GM23338 (cell line): ENCODE measurements around the gene KSR2. TPM values are rescaled to one million over a fixed set of nuclear protein-coding genes. Genes with fewer than 3 reads are reported as not detected.

Experiments used
- ATAC-seq: fragments of 200-7000 bp; cut with Tn5 transposase; 3 replicates; pipeline ENCODE4 v1.9.1; 2020
- DNase-seq: peaks from one replicate; pipeline ENCODE4 v3.0.0-alpha.2; 2015; ENCODE audit warnings: low spot score
- H2AFZ ChIP-seq: fragments of 200-600 bp; sonication (generic); 2 replicates; pipeline ENCODE4 v1.8.0; 2016; ENCODE audit warnings: antibody characterized with exemption, mild to moderate bottlenecking, moderate library complexity
- H3F3A ChIP-seq: fragments of 200-600 bp; sonication (generic); replicated peaks from 2 replicates; pipeline ENCODE4 v1.8.0; 2017; ENCODE audit warnings: antibody characterized with exemption, mixed run types, low read depth
- H3K27ac ChIP-seq: fragments of 200-600 bp; sonication (generic); 2 replicates; pipeline ENCODE4 v1.6.1; 2016; ENCODE audit warnings: low read depth
- H3K27me3 ChIP-seq: fragments of 200-600 bp; sonication (generic); 2 replicates; pipeline ENCODE4 v1.8.0; 2016; ENCODE audit warnings: mild to moderate bottlenecking, mixed run types, moderate library complexity; ENCODE audit not compliant: insufficient read depth
- H3K36me3 ChIP-seq: fragments of 200-600 bp; sonication (generic); 2 replicates; pipeline ENCODE4 v1.8.0; 2016; ENCODE audit warnings: mild to moderate bottlenecking; ENCODE audit not compliant: insufficient read depth
- H3K4me1 ChIP-seq: fragments of 200-600 bp; sonication (generic); 2 replicates; pipeline ENCODE4 v1.8.0; 2016; ENCODE audit warnings: mild to moderate bottlenecking, moderate library complexity; ENCODE audit not compliant: insufficient read depth
- H3K4me2 ChIP-seq: fragments of 200-600 bp; sonication (generic); 2 replicates; pipeline ENCODE4 v1.7.1; 2017; ENCODE audit warnings: mixed run types
- H3K4me3 ChIP-seq: fragments of 200-600 bp; sonication (generic); 2 replicates; pipeline ENCODE4 v1.6.1; 2016; ENCODE audit warnings: mixed run types
- H3K79me2 ChIP-seq: fragments of 200-600 bp; sonication (generic); replicated peaks from 2 replicates; pipeline ENCODE4 v1.8.0; 2017; ENCODE audit warnings: mild to moderate bottlenecking; ENCODE audit not compliant: insufficient read depth
- H3K9me2 ChIP-seq: fragments of 200-600 bp; sonication (generic); 2 replicates; pipeline ENCODE4 v1.8.0; 2017; ENCODE audit not compliant: insufficient read depth
- H4K20me1 ChIP-seq: fragments of 200-600 bp; sonication (generic); replicated peaks from 2 replicates; pipeline ENCODE4 v1.8.0; 2017; ENCODE audit warnings: mild to moderate bottlenecking; ENCODE audit not compliant: insufficient read depth
- H3K27ac Mint-ChIP-seq: 2 replicates; pipeline ENCODE4 v1.8.0; 2020; ENCODE audit warnings: inconsistent platforms, mild to moderate bottlenecking, moderate library complexity, mixed read lengths
- H3K27me3 Mint-ChIP-seq: 3 replicates; pipeline ENCODE4 v1.8.0; 2022; ENCODE audit warnings: low read depth, mild to moderate bottlenecking, moderate library complexity, mixed read lengths, inconsistent platforms; ENCODE audit not compliant: insufficient read depth, poor library complexity
- H3K36me3 Mint-ChIP-seq: 3 replicates; pipeline ENCODE4 v1.8.0; 2021; ENCODE audit warnings: low read depth, mild to moderate bottlenecking, inconsistent platforms, moderate library complexity, mixed read lengths
- H3K4me1 Mint-ChIP-seq: 3 replicates; pipeline ENCODE4 v1.8.0; 2020; ENCODE audit warnings: mild to moderate bottlenecking, inconsistent platforms, mixed read lengths
- H3K4me3 Mint-ChIP-seq: 3 replicates; pipeline ENCODE4 v1.8.0; 2021; ENCODE audit warnings: moderate library complexity, mild to moderate bottlenecking, inconsistent platforms, mixed read lengths
- H3K9me3 Mint-ChIP-seq: 3 replicates; pipeline ENCODE4 v1.8.0; 2020; ENCODE audit warnings: moderate library complexity, mild to moderate bottlenecking, inconsistent platforms, mixed read lengths
- CREB1 ChIP-seq: fragments of 250-450 bp; sonication (Bioruptor Pico); IDR thresholded peaks from 2 replicates; pipeline ENCODE4 v1.5.0; 2020; ENCODE audit warnings: low read depth, mild to moderate bottlenecking, moderate library complexity
- CTCF ChIP-seq, 2 experiments: fragments of 200-600 bp in 1 of 2; sonication (generic) in 1 of 2; conservative IDR thresholded peaks; 2 replicates each; pipeline versions ENCODE4 v1.5.1 to v1.6.1; 2016 to 2017; ENCODE audit warnings: antibody characterized with exemption in 2 of 2, low read depth in 2 of 2, mild to moderate bottlenecking in 2 of 2, moderate library complexity in 1 of 2
- ETS1 ChIP-seq: IDR thresholded peaks from 2 replicates; pipeline ENCODE4 v1.6.1; 2016; ENCODE audit warnings: antibody characterized with exemption
- EZH2 ChIP-seq: fragments of 200-600 bp; sonication (generic); IDR thresholded peaks from one replicate; pipeline ENCODE4 v1.8.0; 2017; ENCODE audit warnings: antibody characterized with exemption, mild to moderate bottlenecking, low read depth; ENCODE audit not compliant: unreplicated experiment
- EZH2phosphoT487 ChIP-seq: fragments of 200-600 bp; sonication (generic); IDR thresholded peaks from one replicate; pipeline ENCODE4 v1.8.1; 2018; ENCODE audit warnings: antibody characterized with exemption; ENCODE audit not compliant: unreplicated experiment
- NANOG ChIP-seq: IDR thresholded peaks from 2 replicates; pipeline ENCODE4 v1.6.1; 2016; ENCODE audit warnings: antibody characterized with exemption, borderline replicate concordance
- POLR2AphosphoS5 ChIP-seq: IDR thresholded peaks from 2 replicates; pipeline ENCODE4 v1.6.1; 2016; ENCODE audit warnings: antibody characterized with exemption, low read depth
- polyA plus RNA-seq: library from polyadenylated mRNA; unstranded; fragments of >200 nt; fragmentation: Nextera tagmentation; extraction: Ambion mirVana; gene quantifications from 2 replicates; pipeline ENCODE4 v1.2.1, GENCODE V29; 2016
- total RNA-seq: library from RNA; depleted of rRNA; stranded (reverse); fragments of >200 nt; shearing (Covaris generic); gene quantifications from 2 replicates; pipeline ENCODE4 v1.2.3, GENCODE V29; 2014

KSR2 gene
- total and polyA plus RNA-seq, 2 experiments from 2014 or later = 1.1 to 2.7 TPM

- no peak for TF ChIP-seq CREB1
- TF ChIP-seq NANOG = no peak
Measured at GRCh38 chr12:117832459-117833457, 136.0 kb downstream of the KSR2 start (continued).

GRCh38 chr12:117830471-117830870, 138.3 kb downstream of the KSR2 start:
- DNase-seq (no peak), ATAC-seq (no peak)
- Histone ChIP-seq H3K4me1 (no peaks in the 10 kb centered on the region), H2AFZ (no peak overlapping the region), H3F3A (no peaks in the 10 kb centered on the region), H3K9me2 (no peaks in the 10 kb centered on the region), H3K36me3 (no peaks in the 10 kb centered on the region; the same call in 1 of the 2 replicates), H3K27me3 (no peaks in the 10 kb centered on the region), H3K79me2 (no peaks in the 10 kb centered on the region), H4K20me1 (no peaks in the 10 kb centered on the region), H3K27ac (no peak overlapping the region), H3K4me2 (no peak overlapping the region), H3K4me3 (no peak overlapping the region)
- H3K27ac Mint-ChIP-seq = no peak overlapping the region
- peaks cover 7% of the 10 kb centered on the region for H3K36me3 Mint-ChIP-seq
- peaks cover 6% of the 10 kb centered on the region; the same call in 2 of the 3 replicates for H3K9me3 Mint-ChIP-seq
- H3K27me3 Mint-ChIP-seq = no peaks in the 10 kb centered on the region
- no peak for TF ChIP-seq EZH2
- no peak overlapping the region for H3K4me3 Mint-ChIP-seq
- H3K4me1 Mint-ChIP-seq = peaks cover 5% of the 10 kb centered on the region

GRCh38 chr12:117829108-117829507, 139.7 kb downstream of the KSR2 start:
- Mint-ChIP-seq H3K36me3 (peaks cover 7% of the 10 kb centered on the region), H3K27me3 (peaks cover 1% of the 10 kb centered on the region)
- TF ChIP-seq ETS1 = no peak
- no peak for TF ChIP-seq POLR2AphosphoS5
- no peak for TF ChIP-seq CTCF (conservative IDR thresholded peaks at IDR 0.05; ENCODE audit: low read depth in 2 of 2)
- TF ChIP-seq EZH2phosphoT487 = no peak

More at GRCh38 chr12:117829108-117829507, 139.7 kb downstream of the KSR2 start:
- Histone ChIP-seq H4K20me1 (no peaks in the 10 kb centered on the region), H3K79me2 (no peaks in the 10 kb centered on the region), H3K4me3 (no peak overlapping the region), H2AFZ (no peak overlapping the region), H3K4me1 (no peaks in the 10 kb centered on the region), H3K36me3 (no peaks in the 10 kb centered on the region; the same call in 1 of the 2 replicates), H3K27me3 (no peaks in the 10 kb centered on the region), H3K4me2 (no peak overlapping the region), H3F3A (no peaks in the 10 kb centered on the region), H3K9me2 (no peaks in the 10 kb centered on the region), H3K27ac (no peak overlapping the region)
- Mint-ChIP-seq H3K4me1 (peaks cover 5% of the 10 kb centered on the region), H3K9me3 (peaks cover 6% of the 10 kb centered on the region; the same call in 2 of the 3 replicates), H3K27ac (no peak overlapping the region), H3K4me3 (no peak overlapping the region)
- ATAC-seq = no peak
- DNase-seq = no peak
